Skeletal muscle tissue (tissue), 4 donors: ENCODE data around the gene ELAVL3. TPM values are rescaled to one million over a fixed set of nuclear protein-coding genes. Genes with fewer than 3 reads are reported as not detected.

Source experiments
- H3K27ac ChIP-seq: one replicate; pipeline ENCODE4 v1.7.0; 2013; ENCODE audit warnings: mild to moderate bottlenecking, low read depth, low read length, inconsistent platforms
- H3K27me3 ChIP-seq, 3 donors: one replicate each; pipeline ENCODE4 v1.7.0; 2013; ENCODE audit warnings: low read length in 3 of 3; ENCODE audit not compliant: control insufficient read depth in 3 of 3, insufficient read depth in 3 of 3
- H3K36me3 ChIP-seq, 3 donors: one replicate each; pipeline ENCODE4 v1.7.0; 2013; ENCODE audit warnings: low read length in 3 of 3; ENCODE audit not compliant: control insufficient read depth in 3 of 3, insufficient read depth in 3 of 3
- H3K4me1 ChIP-seq, 3 donors: one replicate each; pipeline ENCODE4 v1.7.0; 2013; ENCODE audit warnings: low read length in 3 of 3, mild to moderate bottlenecking in 3 of 3; ENCODE audit not compliant: control insufficient read depth in 3 of 3, insufficient read depth in 3 of 3
- H3K4me3 ChIP-seq, 3 donors: one replicate each; pipeline ENCODE4 v1.7.0; 2013; ENCODE audit warnings: low read length in 3 of 3
- H3K9ac ChIP-seq, 3 donors: one replicate each; pipeline ENCODE4 v1.7.0; 2013; ENCODE audit warnings: low read length in 3 of 3, mild to moderate bottlenecking in 3 of 3, moderate library complexity in 2 of 3, low read depth in 1 of 3
- H3K9me3 ChIP-seq, 3 donors: one replicate each; pipeline ENCODE4 v1.7.0; 2013; ENCODE audit warnings: low read length in 3 of 3; ENCODE audit not compliant: control insufficient read depth in 3 of 3
- total RNA-seq: library from RNA; depleted of rRNA; stranded (reverse); fragments of >200 nt; gene quantifications from one replicate; pipeline ENCODE4 v1.2.3, GENCODE V29; 2014
- donor health status: Osteomylitis.

The ELAVL3 gene
- total RNA-seq, 1 donor from 2014 or later, result not detected

DNA sequence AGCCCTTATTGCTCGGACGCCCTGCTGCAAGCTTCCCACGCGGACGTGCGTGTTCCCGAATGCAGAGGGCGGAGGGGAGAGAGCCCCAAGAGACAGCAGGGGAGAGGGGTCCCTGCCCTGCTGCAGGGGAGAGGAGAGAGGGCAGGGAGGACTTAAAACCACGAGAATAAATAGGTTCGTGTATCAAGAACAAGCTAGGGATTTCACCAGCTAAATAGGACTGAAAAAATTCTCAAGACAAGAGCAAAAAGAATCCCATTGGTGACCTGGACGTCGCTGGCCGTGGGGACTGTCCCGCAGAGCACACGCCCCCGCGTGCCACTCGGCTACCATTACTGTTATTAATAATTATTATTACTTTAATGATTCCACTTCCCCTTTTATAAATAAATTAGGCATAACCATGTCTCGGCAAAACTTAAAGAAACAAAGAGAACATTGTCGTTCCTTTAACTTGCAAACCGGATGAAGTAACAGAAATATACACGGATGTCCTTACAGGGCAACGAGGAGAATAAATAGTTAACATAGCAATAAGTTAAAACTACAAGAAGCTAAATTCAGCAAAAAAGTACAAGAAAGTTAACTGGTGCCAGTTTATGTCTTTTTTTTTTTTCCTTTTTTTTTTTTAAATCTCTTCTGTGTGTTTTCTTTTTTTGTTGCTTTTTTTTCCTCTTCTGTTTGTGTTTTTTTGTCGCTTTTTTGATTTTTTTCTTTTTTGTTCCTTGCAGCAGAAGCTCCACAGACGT, 28.8 kb downstream of the ELAVL3 start:
- Histone ChIP-seq H3K27me3 (peaks cover 0 to 12% (median 5%) of the 10 kb centered on the region in 3 donors), H3K27ac (no peak overlapping the region), H3K4me3 (no peak overlapping the region), H3K9me3 (no peaks in the 10 kb centered on the region), H3K4me1 (no peaks in the 10 kb centered on the region), H3K36me3 (peaks cover 7 to 18% (median 13%) of the 10 kb centered on the region in 3 donors), H3K9ac (no peak overlapping the region)

DNA sequence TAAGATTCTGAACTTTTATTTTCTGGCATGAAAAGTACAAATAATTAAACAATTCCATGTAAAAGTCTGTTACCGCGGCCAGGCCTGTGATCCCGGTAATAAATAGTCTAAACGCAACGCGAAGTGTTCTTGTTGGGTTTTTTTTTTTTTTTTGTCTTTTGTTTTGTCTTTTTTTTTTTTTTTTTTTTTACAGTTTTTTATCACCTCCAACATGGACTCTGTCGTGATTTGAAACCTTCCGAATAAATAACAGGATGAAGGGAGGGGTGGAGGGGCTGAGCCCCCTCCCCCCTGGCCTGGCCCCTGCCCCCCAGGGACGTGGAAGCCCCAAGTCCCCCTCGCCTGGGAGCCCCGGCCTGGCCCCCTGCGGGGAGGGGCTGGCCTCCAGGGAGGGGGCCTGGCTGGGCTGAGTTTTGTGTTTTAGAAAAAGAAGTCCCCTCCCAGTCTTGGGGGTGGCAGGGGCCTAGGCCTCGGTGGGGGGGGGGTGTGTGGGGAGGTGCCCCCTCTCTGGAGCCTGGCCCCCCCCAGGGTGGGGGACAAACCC, 29.4 kb downstream of the ELAVL3 start:
- H3K4me1 ChIP-seq, result no peaks in the 10 kb centered on the region
- H3K9me3 ChIP-seq, result no peaks in the 10 kb centered on the region
- no peak overlapping the region for H3K27ac ChIP-seq
- no peak overlapping the region for H3K4me3 ChIP-seq
- H3K36me3 ChIP-seq, result peaks cover 7 to 20% (median 15%) of the 10 kb centered on the region in 3 donors
- H3K9ac ChIP-seq, result no peak overlapping the region
- peaks cover 0 to 12% (median 5%) of the 10 kb centered on the region in 3 donors for H3K27me3 ChIP-seq

DNA sequence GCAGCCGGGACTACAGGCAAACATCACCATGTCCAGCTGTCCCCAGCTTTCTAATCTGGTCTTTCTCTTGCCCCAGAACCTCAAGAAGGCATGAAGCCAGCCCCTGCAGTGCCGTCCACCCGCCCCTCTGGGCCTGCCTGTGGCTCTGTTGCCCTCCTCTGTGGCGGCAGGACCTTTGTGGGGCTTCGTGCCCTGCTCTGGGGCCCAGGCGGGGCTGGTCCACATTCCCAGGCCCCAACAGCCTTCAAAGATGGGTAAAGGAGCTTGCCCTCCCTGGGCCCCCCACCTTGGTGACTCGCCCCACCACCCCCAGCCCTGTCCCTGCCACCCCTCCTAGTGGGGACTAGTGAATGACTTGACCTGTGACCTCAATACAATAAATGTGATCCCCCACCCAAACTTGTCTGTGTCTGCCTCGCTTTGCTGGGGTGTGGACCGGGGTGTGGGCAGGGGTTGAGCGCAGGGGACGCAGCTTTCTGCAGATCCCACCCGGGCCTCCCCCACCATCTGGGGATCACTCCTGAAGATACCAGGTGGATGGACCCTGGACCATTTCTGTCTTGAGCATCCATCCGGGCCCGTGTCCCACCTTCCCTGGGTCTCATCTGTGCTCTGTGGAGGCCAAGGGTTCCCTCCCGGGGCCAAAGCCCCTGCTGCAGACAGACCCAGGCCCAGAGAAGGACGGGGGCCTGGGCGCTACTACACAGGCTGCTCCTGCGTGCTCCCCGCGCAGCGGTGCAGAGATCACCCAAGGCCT, 30.1 kb downstream of the ELAVL3 start:
- peaks cover 0 to 12% (median 5%) of the 10 kb centered on the region in 3 donors for H3K27me3 ChIP-seq
- peaks cover 7 to 22% (median 15%) of the 10 kb centered on the region in 3 donors for H3K36me3 ChIP-seq
- no peak overlapping the region for H3K4me3 ChIP-seq
- no peak overlapping the region for H3K9ac ChIP-seq
- H3K4me1 ChIP-seq, result no peaks in the 10 kb centered on the region
- H3K9me3 ChIP-seq, result no peaks in the 10 kb centered on the region
- H3K27ac ChIP-seq, result no peak overlapping the region

- H3K36me3 ChIP-seq, result peaks cover 16 to 28% (median 21%) of the 10 kb centered on the region in 3 donors
- no peak overlapping the region for H3K4me3 ChIP-seq
- H3K9ac ChIP-seq, result no peak overlapping the region
- H3K27me3 ChIP-seq, result peaks cover 0 to 8% (median 5%) of the 10 kb centered on the region in 3 donors
- H3K9me3 ChIP-seq, result no peaks in the 10 kb centered on the region
- H3K4me1 ChIP-seq, result no peaks in the 10 kb centered on the region
- no peak overlapping the region for H3K27ac ChIP-seq
These were observed 31.8 kb downstream of the ELAVL3 start for GRCh38 chr19:11448923-11449554.

- Histone ChIP-seq H3K36me3 (peaks cover 19 to 31% (median 23%) of the 10 kb centered on the region in 3 donors), H3K27ac (no peak overlapping the region)
These were observed 32.4 kb downstream of the ELAVL3 start for GRCh38 chr19:11448410-11448809.

GRCh38 chr19:11447347-11448262, 33.2 kb downstream of the ELAVL3 start:
- Histone ChIP-seq H3K9ac (no peak overlapping the region), H3K27ac (no peak overlapping the region), H3K4me3 (no peak overlapping the region), H3K4me1 (no peaks in the 10 kb centered on the region), H3K9me3 (no peaks in the 10 kb centered on the region), H3K27me3 (no peaks in the 10 kb centered on the region), H3K36me3 (peaks cover 19 to 31% (median 23%) of the 10 kb centered on the region in 3 donors)

More at GRCh38 chr19:11448410-11448809, 32.4 kb downstream of the ELAVL3 start:
- Histone ChIP-seq H3K27me3 (peaks cover 0 to 6% (median 4%) of the 10 kb centered on the region in 3 donors), H3K9ac (no peak overlapping the region), H3K4me1 (no peaks in the 10 kb centered on the region), H3K4me3 (no peak overlapping the region), H3K9me3 (no peaks in the 10 kb centered on the region)

- H3K9me3 ChIP-seq, result no peaks in the 10 kb centered on the region
- H3K4me3 ChIP-seq, result no peak overlapping the region
- no peak overlapping the region for H3K27ac ChIP-seq
- H3K27me3 ChIP-seq, result no peaks in the 10 kb centered on the region
- no peaks in the 10 kb centered on the region for H3K4me1 ChIP-seq
- H3K36me3 ChIP-seq, result peaks cover 26 to 39% (median 30%) of the 10 kb centered on the region in 3 donors
- no peak overlapping the region for H3K9ac ChIP-seq
These were observed 34.1 kb downstream of the ELAVL3 start for GRCh38 chr19:11446652-11447301.

GRCh38 chr19:11446271-11446651, 34.6 kb downstream of the ELAVL3 start:
- Histone ChIP-seq H3K4me3 (no peak overlapping the region), H3K36me3 (peaks cover 31 to 44% (median 36%) of the 10 kb centered on the region in 3 donors), H3K9ac (no peak overlapping the region), H3K27ac (no peak overlapping the region), H3K27me3 (no peaks in the 10 kb centered on the region), H3K4me1 (no peaks in the 10 kb centered on the region), H3K9me3 (no peaks in the 10 kb centered on the region)

DNA sequence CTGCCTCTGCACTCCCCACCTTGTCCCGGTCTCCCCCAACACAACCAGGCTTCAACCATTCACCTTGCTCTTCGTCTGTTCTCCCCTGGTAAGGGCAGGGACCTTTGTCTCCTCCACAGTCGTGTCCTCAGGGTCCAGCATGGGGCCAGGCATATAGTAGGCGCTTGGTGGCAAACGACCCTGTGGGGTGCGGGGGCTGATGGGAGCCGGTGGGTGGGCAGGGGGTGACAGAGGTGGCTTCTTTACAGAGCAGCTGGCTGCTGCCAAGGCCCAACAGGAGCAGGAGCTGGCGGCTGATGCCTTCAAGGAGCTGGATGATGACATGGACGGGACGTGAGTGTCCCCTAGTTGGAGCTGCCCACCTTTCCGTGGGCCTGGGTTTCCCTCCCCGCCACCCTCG, 35.7 kb downstream of the ELAVL3 start:
- Histone ChIP-seq H3K4me3 (no peak overlapping the region), H3K9ac (no peak overlapping the region), H3K27ac (no peak overlapping the region), H3K27me3 (no peaks in the 10 kb centered on the region), H3K4me1 (no peaks in the 10 kb centered on the region), H3K9me3 (no peaks in the 10 kb centered on the region), H3K36me3 (peaks cover 37 to 50% (median 37%) of the 10 kb centered on the region in 3 donors)
